Bronchial epithelial cell (primary cell): ENCODE measurements around the gene EIPR1. TPM values are rescaled to one million over a fixed set of nuclear protein-coding genes. Genes with fewer than 3 reads are reported as not detected.

Source experiments
- DNase-seq: peaks from one replicate; pipeline ENCODE4 v3.0.0-alpha.2; 2010; ENCODE audit warnings: low read depth
- FAIRE-seq: peaks from 2 replicates; lab custom pipeline; 2011; peaks lifted over from hg19 to GRCh38; lab: Jason Lieb, UNC
- H3K27me3 ChIP-seq: 2 replicates; pipeline ENCODE4 v1.5.1; 2011; ENCODE audit warnings: low read length; ENCODE audit not compliant: control insufficient read depth, insufficient read depth
- H3K36me3 ChIP-seq: 2 replicates; pipeline ENCODE4 v1.5.1; 2011; ENCODE audit warnings: low read length; ENCODE audit not compliant: control insufficient read depth, insufficient read depth
- H3K4me3 ChIP-seq: 2 replicates; pipeline ENCODE4 v1.5.1; 2011; ENCODE audit warnings: mild to moderate bottlenecking, low read depth, low read length, control low read depth
- total RNA-seq: library from RNA; depleted of rRNA; stranded (reverse); fragments of >200 nt; gene quantifications from 2 replicates; pipeline ENCODE4 v1.2.1, GENCODE V29; 2014
- TF ChIP-seq, protein P1 (sequence below): IDR thresholded peaks from 2 replicates; pipeline ENCODE4 v1.5.1; 2011; ENCODE audit warnings: mild to moderate bottlenecking, moderate library complexity, low read length, control low read depth, inconsistent platforms; ENCODE audit not compliant: insufficient read depth, severe bottlenecking

Gene EIPR1
- total RNA-seq, 1 donor from 2014 or later, result 44.5 TPM

- TF ChIP-seq, protein P1, sequence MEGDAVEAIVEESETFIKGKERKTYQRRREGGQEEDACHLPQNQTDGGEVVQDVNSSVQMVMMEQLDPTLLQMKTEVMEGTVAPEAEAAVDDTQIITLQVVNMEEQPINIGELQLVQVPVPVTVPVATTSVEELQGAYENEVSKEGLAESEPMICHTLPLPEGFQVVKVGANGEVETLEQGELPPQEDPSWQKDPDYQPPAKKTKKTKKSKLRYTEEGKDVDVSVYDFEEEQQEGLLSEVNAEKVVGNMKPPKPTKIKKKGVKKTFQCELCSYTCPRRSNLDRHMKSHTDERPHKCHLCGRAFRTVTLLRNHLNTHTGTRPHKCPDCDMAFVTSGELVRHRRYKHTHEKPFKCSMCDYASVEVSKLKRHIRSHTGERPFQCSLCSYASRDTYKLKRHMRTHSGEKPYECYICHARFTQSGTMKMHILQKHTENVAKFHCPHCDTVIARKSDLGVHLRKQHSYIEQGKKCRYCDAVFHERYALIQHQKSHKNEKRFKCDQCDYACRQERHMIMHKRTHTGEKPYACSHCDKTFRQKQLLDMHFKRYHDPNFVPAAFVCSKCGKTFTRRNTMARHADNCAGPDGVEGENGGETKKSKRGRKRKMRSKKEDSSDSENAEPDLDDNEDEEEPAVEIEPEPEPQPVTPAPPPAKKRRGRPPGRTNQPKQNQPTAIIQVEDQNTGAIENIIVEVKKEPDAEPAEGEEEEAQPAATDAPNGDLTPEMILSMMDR, result no peak
- no peaks in the 10 kb centered on the region for H3K27me3 ChIP-seq
- H3K36me3 ChIP-seq, result peaks cover 12% of the 10 kb centered on the region
- H3K4me3 ChIP-seq, result no peak overlapping the region
- FAIRE-seq, result no peak
- no peak for DNase-seq
Measured at GRCh38 chr2:3399381-3399780, 21.8 kb upstream of the EIPR1 start.

GRCh38 chr2:3398857-3399256 is 21.2 kb upstream of the EIPR1 start:
- Histone ChIP-seq H3K27me3 (no peaks in the 10 kb centered on the region), H3K4me3 (no peak overlapping the region), H3K36me3 (peaks cover 12% of the 10 kb centered on the region)
- DNase-seq, result no peak
- TF ChIP-seq, protein P1, result no peak
- no peak for FAIRE-seq

GRCh38 chr2:3396920-3397559 is 19.4 kb upstream of the EIPR1 start:
- no peak for FAIRE-seq
- DNase-seq, result no peak
- H3K36me3 ChIP-seq, result peaks cover 11% of the 10 kb centered on the region
- no peaks in the 10 kb centered on the region for H3K27me3 ChIP-seq
- no peak overlapping the region for H3K4me3 ChIP-seq
- TF ChIP-seq, protein P1, result no peak

DNA sequence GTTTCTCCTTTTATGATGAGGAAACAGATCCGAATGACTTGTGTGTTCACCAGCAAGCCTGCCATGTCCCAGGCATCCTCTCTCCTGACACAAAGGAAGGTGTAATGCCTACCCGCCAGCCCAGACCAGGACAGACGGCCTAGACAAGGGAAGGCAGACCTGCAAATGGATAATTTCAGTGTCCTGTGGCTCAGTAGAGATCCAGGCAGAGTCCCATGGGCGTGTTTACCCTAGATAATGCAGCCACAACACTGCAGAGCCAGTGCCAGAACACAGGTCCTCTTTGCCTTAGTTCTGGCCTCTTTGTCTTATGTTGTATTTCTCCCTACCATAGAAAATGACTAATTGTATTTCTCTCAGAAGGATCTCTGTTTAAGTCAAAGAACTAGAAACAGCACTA is 14.6 kb upstream of the EIPR1 start:
- no peaks in the 10 kb centered on the region for H3K27me3 ChIP-seq
- peaks cover 17% of the 10 kb centered on the region for H3K36me3 ChIP-seq
- DNase-seq (no peak), FAIRE-seq (no peak)
- H3K4me3 ChIP-seq, result no peak overlapping the region
- TF ChIP-seq, protein P1, result no peak

DNA sequence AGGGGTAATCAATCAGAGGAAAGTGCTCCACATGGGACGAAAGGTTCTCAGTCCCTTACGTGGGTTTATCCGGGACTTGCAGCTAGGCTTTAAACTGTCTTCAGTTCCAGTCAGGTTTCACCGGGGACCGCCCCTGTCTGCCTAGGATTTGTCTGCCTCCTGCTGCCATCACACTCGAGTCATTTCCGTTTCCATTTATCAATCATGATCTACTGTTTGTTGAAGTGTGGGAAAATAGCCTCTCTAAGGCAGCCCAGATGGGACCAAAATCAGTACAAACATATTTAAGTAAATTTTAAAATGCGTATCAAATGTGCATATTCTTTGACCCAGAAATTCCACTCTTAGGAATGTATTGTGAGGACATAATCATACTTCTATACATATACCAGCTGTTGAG is 12.4 kb upstream of the EIPR1 start:
- H3K27me3 ChIP-seq, result no peaks in the 10 kb centered on the region
- H3K4me3 ChIP-seq, result no peak overlapping the region
- H3K36me3 ChIP-seq, result peaks cover 18% of the 10 kb centered on the region
- DNase-seq (no peak), FAIRE-seq (no peak)
- TF ChIP-seq, protein P1, result no peak

- Histone ChIP-seq H3K4me3 (no peak overlapping the region), H3K27me3 (no peaks in the 10 kb centered on the region), H3K36me3 (peaks cover 18% of the 10 kb centered on the region)
- FAIRE-seq (no peak), DNase-seq (no peak)
- TF ChIP-seq, protein P1, result no peak
Measured at GRCh38 chr2:3389193-3389592, 11.6 kb upstream of the EIPR1 start.
